Activated naive CD4-positive, alpha-beta T cell treated with anti-CD3 and anti-CD28 coated beads, Interleukin-2, amount 10 ng/mL, durations not matched to agents 7 days and 5 days (primary cell): ENCODE results near the gene KRT2.
A peak's percentile ranks its signal among the peaks of the same experiment; 100 is the strongest.

Experiments
- CTCF ChIA-PET: fragments of 350-600 bp; sonication (Branson Sonifier 250); formaldehyde crosslinking; loops from one replicate; lab custom pipeline; 2021; ENCODE audit warnings: antibody characterized with exemption; lab: Charles Lee
- DNase-seq: peaks from one replicate; pipeline ENCODE4 v3.0.0-alpha.2; 2020
- H3K27ac Mint-ChIP-seq: one replicate; pipeline ENCODE4 v1.8.0; 2021; ENCODE audit warnings: mild to moderate bottlenecking, moderate library complexity, mixed read lengths
- H3K27me3 Mint-ChIP-seq: one replicate; pipeline ENCODE4 v1.8.0; 2021; ENCODE audit warnings: mild to moderate bottlenecking, mixed read lengths
- H3K36me3 Mint-ChIP-seq: one replicate; pipeline ENCODE4 v1.8.0; 2021; ENCODE audit warnings: mixed read lengths
- H3K4me1 Mint-ChIP-seq: one replicate; pipeline ENCODE4 v1.8.0; 2021; ENCODE audit warnings: mixed read lengths
- H3K4me3 Mint-ChIP-seq: one replicate; pipeline ENCODE4 v1.8.0; 2021; ENCODE audit warnings: mild to moderate bottlenecking, moderate library complexity, mixed read lengths
- H3K9me3 Mint-ChIP-seq: one replicate; pipeline ENCODE4 v1.8.0; 2021; ENCODE audit warnings: mixed read lengths

KRT2 gene

DNA sequence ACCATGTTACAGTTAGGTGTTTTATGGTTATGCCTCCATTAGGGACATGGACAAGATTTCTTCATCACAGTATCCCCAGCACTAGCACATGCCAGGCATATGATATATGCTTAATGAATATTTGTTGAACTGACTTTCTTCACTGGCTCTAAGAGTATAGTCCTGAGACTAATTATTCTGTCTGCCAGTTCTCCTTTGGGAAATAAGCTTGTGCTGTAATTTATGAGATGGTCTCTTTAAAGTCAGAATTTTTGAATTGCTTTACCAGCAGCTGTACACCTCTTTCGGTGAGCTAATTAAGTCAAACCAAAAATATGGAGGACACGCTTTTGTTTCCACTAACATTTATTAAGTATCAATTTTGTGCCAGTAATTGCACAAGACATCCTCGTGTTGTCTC, 45.9 kb downstream of the KRT2 start:
- H3K27me3 Mint-ChIP-seq = peaks cover 10% of the 10 kb centered on the region
- no peak for DNase-seq
- H3K4me3 Mint-ChIP-seq = no peak overlapping the region
- CTCF ChIA-PET = interaction anchor here (0.8 to 1.3 kb wide), 2 partner anchors 259 to 274 kb away, joined by 3 read pairs; no protein-coding TSS in a partner anchor
- peaks cover 72% of the 10 kb centered on the region for H3K4me1 Mint-ChIP-seq
- peaks cover 3% of the 10 kb centered on the region for H3K9me3 Mint-ChIP-seq
- H3K36me3 Mint-ChIP-seq = no peaks in the 10 kb centered on the region
- H3K27ac Mint-ChIP-seq = no peak overlapping the region

DNA sequence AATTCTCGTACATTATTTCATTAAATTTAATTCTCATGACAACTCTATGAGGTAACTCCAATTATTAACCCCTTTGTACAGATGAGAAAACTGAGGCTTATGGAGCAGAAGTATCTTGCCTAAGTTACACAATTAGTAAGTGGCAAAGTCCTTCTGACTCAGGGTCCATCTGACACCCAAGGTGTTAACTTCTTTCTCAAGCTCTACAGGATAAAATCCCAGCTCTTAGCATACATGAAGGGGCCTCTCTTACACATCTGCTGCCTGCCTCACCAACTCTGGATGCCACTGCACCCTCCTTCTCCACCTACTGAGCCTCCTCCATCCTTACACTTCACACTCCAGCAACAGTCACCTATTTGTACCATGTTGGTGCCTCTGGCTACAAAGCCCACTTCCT, 46.5 kb downstream of the KRT2 start:
- Mint-ChIP-seq H3K27ac (no peak overlapping the region), H3K4me1 (peaks cover 67% of the 10 kb centered on the region), H3K27me3 (peaks cover 10% of the 10 kb centered on the region), H3K36me3 (no peaks in the 10 kb centered on the region), H3K4me3 (no peak overlapping the region), H3K9me3 (peaks cover 3% of the 10 kb centered on the region)
- CTCF ChIA-PET = interaction anchor here (1.3 kb wide), 2 partner anchors 22 to 274 kb away, joined by 3 read pairs; no protein-coding TSS in a partner anchor
- DNase-seq = no peak

DNA sequence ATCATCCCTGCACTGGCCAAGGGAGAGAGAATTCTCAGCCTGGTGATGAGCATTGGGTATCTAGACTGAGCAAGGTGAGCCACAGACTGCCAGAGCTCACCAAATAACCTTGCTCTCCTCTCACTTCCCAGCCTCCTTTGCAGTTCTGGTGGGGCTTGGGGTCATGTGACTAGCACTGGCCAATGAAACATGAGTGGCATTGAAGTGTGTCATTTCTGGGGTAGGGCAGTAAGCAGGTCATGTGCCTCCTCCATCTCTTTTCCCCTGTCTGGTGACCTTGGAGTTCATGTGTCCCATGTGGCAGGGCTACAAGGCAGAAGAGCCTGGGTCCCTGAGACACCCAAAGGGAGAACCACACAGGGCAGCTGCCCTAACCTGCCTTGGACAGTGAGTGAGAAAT, 47.2 kb downstream of the KRT2 start:
- DNase-seq = peak; percentile 20
- Mint-ChIP-seq H3K4me1 (peaks cover 60% of the 10 kb centered on the region), H3K4me3 (no peak overlapping the region), H3K9me3 (peaks cover 3% of the 10 kb centered on the region), H3K27ac (no peak overlapping the region), H3K36me3 (no peaks in the 10 kb centered on the region), H3K27me3 (peaks cover 16% of the 10 kb centered on the region)
- CTCF ChIA-PET = interaction anchor here (1.3 kb wide), 1 partner anchor 21 kb away, joined by 3 read pairs; no protein-coding TSS in a partner anchor

DNA sequence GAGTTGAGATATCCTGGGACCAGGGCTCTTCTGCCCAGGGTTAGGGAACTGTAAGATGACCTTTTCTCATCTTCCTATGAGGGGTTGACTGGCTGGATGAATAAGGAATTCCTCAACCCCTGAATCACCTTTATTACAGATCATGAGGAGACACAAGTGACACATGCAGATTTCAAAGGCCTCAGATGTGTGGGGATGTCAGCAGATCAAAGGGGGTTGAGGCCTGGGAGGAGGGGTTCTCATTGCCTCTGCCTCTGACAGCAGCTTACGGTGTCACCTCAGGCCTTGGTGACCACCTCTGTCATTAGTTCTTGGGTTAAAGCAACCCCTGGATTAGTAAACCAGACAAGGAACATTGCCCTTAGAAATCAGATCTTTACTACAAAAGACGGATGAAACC, 48.7 kb downstream of the KRT2 start:
- H3K36me3 Mint-ChIP-seq = no peaks in the 10 kb centered on the region

DNA sequence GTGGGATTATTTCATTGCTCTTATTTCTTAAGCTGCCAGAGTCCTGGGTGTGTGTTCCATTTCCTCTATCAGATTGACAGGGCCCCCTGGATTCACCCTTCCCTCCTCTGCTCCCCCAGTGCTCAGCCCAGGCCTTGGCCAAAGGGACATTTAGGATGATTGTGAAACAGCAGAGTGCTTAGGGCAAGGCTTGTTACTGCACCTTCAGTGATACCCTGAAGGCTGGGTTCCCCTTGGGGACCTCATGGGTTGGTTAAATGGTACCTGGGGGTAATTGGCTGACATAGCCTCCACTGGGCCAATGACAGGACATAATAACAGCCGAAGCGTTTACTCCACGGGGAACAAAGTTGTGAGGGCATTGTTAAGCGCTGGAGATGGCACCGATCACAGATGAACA, 49.5 kb downstream of the KRT2 start:
- no peaks in the 10 kb centered on the region for H3K36me3 Mint-ChIP-seq
- no peak for DNase-seq
- peaks cover 3% of the 10 kb centered on the region for H3K9me3 Mint-ChIP-seq
- H3K27me3 Mint-ChIP-seq = peaks cover 34% of the 10 kb centered on the region
- peaks cover 40% of the 10 kb centered on the region for H3K4me1 Mint-ChIP-seq
- no peak overlapping the region for H3K4me3 Mint-ChIP-seq
- CTCF ChIA-PET = no interaction called here
- no peak overlapping the region for H3K27ac Mint-ChIP-seq

More for the DNA sequence above, 48.7 kb downstream of the KRT2 start:
- Mint-ChIP-seq H3K4me3 (no peak overlapping the region), H3K4me1 (peaks cover 44% of the 10 kb centered on the region), H3K9me3 (peaks cover 3% of the 10 kb centered on the region), H3K27me3 (peaks cover 29% of the 10 kb centered on the region), H3K27ac (no peak overlapping the region)
- peak; percentile 47 for DNase-seq
- CTCF ChIA-PET = no interaction called here

DNA sequence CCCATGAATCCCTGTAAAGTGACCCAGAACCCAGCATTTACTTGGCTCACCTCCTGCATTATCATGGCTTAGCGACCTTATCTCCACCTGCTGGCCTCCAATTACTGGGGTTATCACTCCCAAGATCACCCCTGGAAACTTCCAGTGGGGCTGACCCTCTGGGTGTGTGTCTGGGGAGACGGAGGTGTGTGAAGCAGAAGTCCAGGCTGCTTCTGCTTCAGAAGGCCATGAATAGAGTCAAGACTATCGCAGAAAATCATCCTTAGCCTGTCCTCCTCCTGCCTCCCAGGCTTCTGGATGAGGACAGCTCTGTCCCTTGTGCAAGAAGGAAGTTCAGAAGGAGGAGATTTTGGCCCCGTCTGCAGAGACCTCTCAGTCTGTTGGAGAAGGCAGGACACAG, 50.3 kb downstream of the KRT2 start:
- no peak for DNase-seq
- H3K4me1 Mint-ChIP-seq = peaks cover 34% of the 10 kb centered on the region
- H3K9me3 Mint-ChIP-seq = peaks cover 3% of the 10 kb centered on the region
- CTCF ChIA-PET = no interaction called here
- H3K36me3 Mint-ChIP-seq = no peaks in the 10 kb centered on the region
- H3K4me3 Mint-ChIP-seq = no peak overlapping the region
- peaks cover 34% of the 10 kb centered on the region for H3K27me3 Mint-ChIP-seq
- no peak overlapping the region for H3K27ac Mint-ChIP-seq

DNA sequence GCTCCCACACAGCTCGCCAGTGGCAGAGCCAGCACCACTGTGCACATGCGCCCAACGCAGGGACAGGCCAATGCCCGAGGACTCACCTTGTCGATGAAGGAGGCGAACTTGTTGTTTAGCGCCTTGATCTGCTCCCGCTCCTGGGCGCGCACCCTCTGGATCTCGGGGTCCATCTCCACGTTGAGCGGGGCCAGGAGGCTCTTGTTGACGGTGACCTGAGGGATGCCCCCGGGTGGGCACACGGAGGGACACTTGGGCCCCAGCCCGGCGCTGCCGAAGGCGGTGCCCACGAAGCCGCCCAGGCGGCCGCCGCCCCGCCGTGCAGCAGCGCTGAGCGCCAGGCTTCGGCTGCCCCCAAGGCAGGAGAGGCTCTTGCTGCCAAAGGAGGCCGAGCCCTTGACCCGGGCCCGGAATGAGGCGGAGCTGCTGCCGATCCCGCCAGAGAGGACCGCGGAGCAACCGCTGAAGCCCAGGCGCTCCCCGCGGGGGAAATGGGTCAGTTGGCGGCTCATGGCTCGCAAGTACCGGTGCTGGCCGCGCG, 51.0 kb downstream of the KRT2 start, which contains the start of gene KRT72:
Gene KRT72, minus strand, starts transcription at position 523 of the 541 bp plus-strand sequence. Its CDS starts 11 bp downstream, at position 512.
- Mint-ChIP-seq H3K36me3 (no peaks in the 10 kb centered on the region), H3K27ac (no peak within 1 kb of the TSS), H3K4me1 (peaks cover 32% of the 10 kb centered on the region), H3K4me3 (no peak within 1 kb of the TSS), H3K27me3 (peaks cover 34% of the 10 kb centered on the region), H3K9me3 (peaks cover 3% of the 10 kb centered on the region)
- DNase-seq = no peak
- CTCF ChIA-PET = no interaction called here

DNA sequence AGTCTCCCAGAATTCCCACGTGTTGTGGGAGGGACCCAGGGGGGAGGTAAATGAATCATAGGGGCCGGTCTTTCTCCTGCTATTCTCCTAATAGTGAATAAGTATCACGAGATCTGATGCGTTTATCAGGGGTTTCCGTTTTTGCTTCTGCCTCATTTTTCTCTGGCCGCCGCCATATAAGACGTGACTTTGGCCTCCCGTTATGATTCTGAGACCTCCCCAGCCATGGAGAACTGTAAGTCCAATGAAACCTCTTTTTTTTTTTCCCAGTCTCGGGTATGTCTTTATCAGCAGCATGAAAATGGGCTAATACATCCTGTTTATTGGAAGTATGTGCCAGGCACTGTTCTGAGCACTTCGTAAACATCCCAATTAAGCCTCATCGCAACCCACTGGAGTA, 51.5 kb downstream of the KRT2 start:
- CTCF ChIA-PET = interaction anchor here (0.6 kb wide), 1 partner anchor 39 kb away, joined by 3 read pairs; no protein-coding TSS in a partner anchor
- DNase-seq = no peak
- no peaks in the 10 kb centered on the region for H3K36me3 Mint-ChIP-seq
- H3K4me3 Mint-ChIP-seq = no peak overlapping the region
- H3K27ac Mint-ChIP-seq = no peak overlapping the region
- peaks cover 27% of the 10 kb centered on the region for H3K4me1 Mint-ChIP-seq
- peaks cover 34% of the 10 kb centered on the region for H3K27me3 Mint-ChIP-seq
- peaks cover 3% of the 10 kb centered on the region for H3K9me3 Mint-ChIP-seq

DNA sequence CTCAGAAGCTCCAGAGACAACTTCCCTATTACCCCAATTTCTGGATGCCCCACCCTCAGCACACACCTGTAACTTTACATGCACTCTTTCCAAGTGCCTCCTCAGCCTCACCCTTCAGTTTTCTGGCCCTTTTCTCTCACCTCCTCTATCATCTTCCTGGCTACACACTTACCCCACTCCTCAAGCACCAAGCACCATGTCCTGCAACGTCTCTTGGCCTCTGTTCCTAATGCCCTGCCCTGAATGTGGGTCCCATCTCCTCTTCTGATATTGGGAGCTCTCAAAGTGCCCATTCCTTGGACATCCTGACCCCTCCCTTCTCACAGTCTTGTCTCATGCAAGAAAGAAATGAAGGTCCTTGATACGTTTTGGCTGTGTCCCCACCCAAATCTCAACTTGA, 51.9 kb downstream of the KRT2 start:
- Mint-ChIP-seq H3K27me3 (peaks cover 34% of the 10 kb centered on the region), H3K4me3 (no peak overlapping the region), H3K9me3 (peaks cover 2% of the 10 kb centered on the region), H3K4me1 (peaks cover 24% of the 10 kb centered on the region), H3K27ac (no peak overlapping the region), H3K36me3 (no peaks in the 10 kb centered on the region)
- DNase-seq = no peak
- CTCF ChIA-PET = interaction anchor here (0.6 kb wide), 1 partner anchor 40 kb away, joined by 3 read pairs; no protein-coding TSS in a partner anchor

DNA sequence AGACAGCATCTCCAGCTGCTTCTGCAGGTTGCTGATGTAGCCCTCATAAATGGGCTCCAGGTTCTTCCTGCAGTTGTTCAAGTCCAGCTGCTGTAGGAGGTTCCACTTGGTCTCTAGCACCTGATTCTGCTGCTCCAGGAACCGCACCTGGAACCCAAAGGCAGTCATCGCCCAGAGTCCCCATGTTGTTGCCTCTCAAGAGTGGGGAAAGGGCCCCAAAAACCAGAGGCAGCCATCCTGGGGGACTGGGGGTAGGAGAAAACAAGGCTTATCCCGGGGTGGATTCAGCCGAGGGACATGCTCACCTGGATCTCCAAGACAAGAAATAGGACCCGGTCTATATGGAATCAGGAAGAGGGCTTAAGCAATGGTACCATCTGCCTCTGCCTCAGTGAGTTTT, 53.0 kb downstream of the KRT2 start:
- CTCF ChIA-PET = interaction anchor here (1.0 kb wide), 1 partner anchor 8 kb away, joined by 3 read pairs; no protein-coding TSS in a partner anchor
- H3K36me3 Mint-ChIP-seq = no peaks in the 10 kb centered on the region

More for the DNA sequence above, 53.0 kb downstream of the KRT2 start:
- peaks cover 13% of the 10 kb centered on the region for H3K4me1 Mint-ChIP-seq
- no peak overlapping the region for H3K4me3 Mint-ChIP-seq
- no peak overlapping the region for H3K27ac Mint-ChIP-seq
- H3K27me3 Mint-ChIP-seq = peaks cover 34% of the 10 kb centered on the region
- no peaks in the 10 kb centered on the region for H3K9me3 Mint-ChIP-seq
- no peak for DNase-seq
